ENCODE results near the gene DNAJC1.
"Not testable (repeated sequence)": the region's sequence is repeated elsewhere in the genome, so short reads cannot be mapped to it uniquely, and the experiment has no call there.

- TF ChIP-seq CTCF (IDR thresholded peaks at IDR 0.05; ENCODE audit: low read length); EZH2 (optimal IDR thresholded peaks at IDR 0.05; ENCODE audit: low read depth, low read length): not testable (repeated sequence)
Observed at GRCh38 chr10:21834574-21834973, 169.0 kb downstream of the DNAJC1 start.
